GM19238 (cell line): ENCODE data around the gene IFFO2.
A peak's percentile ranks its signal among the peaks of the same experiment; 100 is the strongest.

Experiments used
- DNase-seq: peaks from one replicate; pipeline ENCODE4 v3.0.0; 2011; ENCODE audit warnings: low spot score; ENCODE audit not compliant: insufficient read length

The IFFO2 gene

GRCh38 chr1:18919956-18920355 lies 36.5 kb downstream of the IFFO2 start:
- DNase-seq = no peak

- no peak for DNase-seq
Observed at GRCh38 chr1:18919197-18919905, 37.1 kb downstream of the IFFO2 start.

- DNase-seq = no peak
Observed at GRCh38 chr1:18918417-18918816, 38.1 kb downstream of the IFFO2 start.

GRCh38 chr1:18917071-18917799 lies 39.2 kb downstream of the IFFO2 start:
- DNase-seq = no peak

GRCh38 chr1:18915341-18915740 lies 41.1 kb downstream of the IFFO2 start:
- no peak for DNase-seq

GRCh38 chr1:18913065-18913835 lies 43.2 kb downstream of the IFFO2 start:
- peak; percentile 93 for DNase-seq

- DNase-seq = no peak
Observed at GRCh38 chr1:18912550-18912949, 43.9 kb downstream of the IFFO2 start.

- no peak for DNase-seq
Observed at GRCh38 chr1:18908911-18909771, 47.3 kb downstream of the IFFO2 start.

- DNase-seq = no peak
Observed at GRCh38 chr1:18907917-18908845, 48.3 kb downstream of the IFFO2 start.

- DNase-seq = no peak
Observed at GRCh38 chr1:18907021-18907916, 49.2 kb downstream of the IFFO2 start.

- DNase-seq = no peak
Observed at GRCh38 chr1:18903291-18903756, 53.2 kb downstream of the IFFO2 start.

- DNase-seq = peak; percentile 99
Observed at GRCh38 chr1:18902523-18903290, 53.8 kb downstream of the IFFO2 start, which contains the start of gene ALDH4A1. ALDH4A1 (minus strand) TSS chr1:18902555; CDS start chr1:18902523, 32 bp downstream.

GRCh38 chr1:18901952-18902522 lies 54.4 kb downstream of the IFFO2 start:
- DNase-seq = peak; percentile 33

GRCh38 chr1:18901147-18901951 lies 55.1 kb downstream of the IFFO2 start:
- no peak for DNase-seq

- no peak for DNase-seq
Observed at GRCh38 chr1:18900303-18900841, 56.1 kb downstream of the IFFO2 start.

- DNase-seq = no peak
Observed at GRCh38 chr1:18899363-18900049, 57.0 kb downstream of the IFFO2 start.
